Uterus (tissue), 2 donors: Measurements from ENCODE around the gene SWT1.

ENCODE experiments used
- CTCF ChIP-seq, 4 experiments: fragments of 200-600 bp in 2 of 4; fragments of 450-650 bp in 2 of 4; sonication (generic) in 2 of 4; IDR thresholded peaks; one replicate each; pipeline ENCODE4 v1.5.1; 2016 to 2019; ENCODE audit warnings: antibody characterized with exemption in 4 of 4, mild to moderate bottlenecking in 2 of 4, moderate library complexity in 1 of 4
- POLR2A ChIP-seq, 2 donors: fragments of 450-650 bp; IDR thresholded peaks; one replicate each; pipeline ENCODE4 v1.6.1; 2016; ENCODE audit warnings: antibody characterized with exemption in 2 of 2, mild to moderate bottlenecking in 1 of 2, moderate library complexity in 1 of 2

- TF ChIP-seq CTCF (IDR thresholded peaks at IDR 0.05) (no peak), POLR2A (IDR thresholded peaks at IDR 0.05) (no peak)
Measured at GRCh38 chr1:185257950-185258208, 100.9 kb downstream of the SWT1 start.
